Brain microvascular endothelial cell (primary cell): ENCODE data around the gene TANC1.

Source experiments
- DNase-seq: peaks from one replicate; pipeline ENCODE4 v3.0.0-alpha.2; 2020
- H3K27ac ChIP-seq: fragments of 250-450 bp; sonication (Bioruptor Pico); 2 replicates; pipeline ENCODE4 v1.5.1; 2020; ENCODE audit warnings: mild to moderate bottlenecking, moderate library complexity
- H3K27me3 ChIP-seq: fragments of 250-450 bp; sonication (Bioruptor Pico); replicated peaks from 2 replicates; pipeline ENCODE4 v1.5.1; 2020; ENCODE audit warnings: mild to moderate bottlenecking
- H3K36me3 ChIP-seq: fragments of 250-450 bp; sonication (Bioruptor Pico); replicated peaks from 2 replicates; pipeline ENCODE4 v1.5.1; 2020; ENCODE audit warnings: mild to moderate bottlenecking
- H3K4me3 ChIP-seq: 2 replicates; pipeline ENCODE4 v1.5.1; 2011; ENCODE audit warnings: low read depth, mild to moderate bottlenecking, control low read depth, low read length, moderate library complexity
- in situ Hi-C: cut with HindIII; loops from 2 replicates; pipeline ENCODE4 v1.10.0; 2017; ENCODE audit warnings: low sequenced_read_pairs, low pct_ligation_motif_present
- TF ChIP-seq, protein P1 (sequence below): IDR thresholded peaks from 2 replicates; pipeline ENCODE4 v1.5.1; 2011; ENCODE audit warnings: low read depth, mild to moderate bottlenecking, moderate library complexity, low read length, control low read depth, inconsistent platforms; ENCODE audit errors: missing control alignments

Gene TANC1

DNA sequence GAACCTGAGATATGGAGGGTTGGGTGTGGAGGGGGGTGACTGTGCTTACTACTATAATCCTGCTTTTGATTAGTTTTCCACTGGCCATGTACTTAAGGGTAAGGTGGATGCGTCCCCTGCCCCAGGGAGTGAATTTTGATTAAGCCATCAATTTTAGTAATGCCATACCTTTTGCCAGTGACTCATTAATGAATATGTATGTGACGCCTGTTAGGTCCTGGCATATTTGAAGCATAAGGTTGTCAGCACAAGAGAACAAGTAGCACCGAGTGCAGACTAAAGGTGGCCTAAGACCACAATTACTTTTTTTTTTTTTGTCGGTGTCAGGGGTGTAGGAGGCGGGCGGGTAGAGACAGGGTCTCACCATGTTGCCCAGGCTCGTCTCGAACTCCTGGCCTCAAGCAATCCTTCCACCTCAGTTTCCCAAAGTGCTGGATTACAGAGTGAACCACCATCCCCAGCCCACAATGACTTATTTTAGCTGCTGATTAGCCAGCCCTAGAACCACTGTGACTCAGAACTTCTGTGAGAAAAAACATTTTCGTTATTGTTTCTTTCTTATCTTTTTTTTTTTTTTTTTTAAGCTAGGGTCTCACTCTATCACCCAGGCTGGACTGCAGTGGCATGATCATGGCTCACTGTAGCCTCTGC is 7.0 kb downstream of the TANC1 start:
- Histone ChIP-seq H3K36me3 (no peaks in the 10 kb centered on the region), H3K4me3 (no peak overlapping the region), H3K27ac (no peak overlapping the region), H3K27me3 (no peaks in the 10 kb centered on the region)
- peak; percentile 35 for DNase-seq
- in situ Hi-C loops = no loop called here
- TF ChIP-seq, protein P1, sequence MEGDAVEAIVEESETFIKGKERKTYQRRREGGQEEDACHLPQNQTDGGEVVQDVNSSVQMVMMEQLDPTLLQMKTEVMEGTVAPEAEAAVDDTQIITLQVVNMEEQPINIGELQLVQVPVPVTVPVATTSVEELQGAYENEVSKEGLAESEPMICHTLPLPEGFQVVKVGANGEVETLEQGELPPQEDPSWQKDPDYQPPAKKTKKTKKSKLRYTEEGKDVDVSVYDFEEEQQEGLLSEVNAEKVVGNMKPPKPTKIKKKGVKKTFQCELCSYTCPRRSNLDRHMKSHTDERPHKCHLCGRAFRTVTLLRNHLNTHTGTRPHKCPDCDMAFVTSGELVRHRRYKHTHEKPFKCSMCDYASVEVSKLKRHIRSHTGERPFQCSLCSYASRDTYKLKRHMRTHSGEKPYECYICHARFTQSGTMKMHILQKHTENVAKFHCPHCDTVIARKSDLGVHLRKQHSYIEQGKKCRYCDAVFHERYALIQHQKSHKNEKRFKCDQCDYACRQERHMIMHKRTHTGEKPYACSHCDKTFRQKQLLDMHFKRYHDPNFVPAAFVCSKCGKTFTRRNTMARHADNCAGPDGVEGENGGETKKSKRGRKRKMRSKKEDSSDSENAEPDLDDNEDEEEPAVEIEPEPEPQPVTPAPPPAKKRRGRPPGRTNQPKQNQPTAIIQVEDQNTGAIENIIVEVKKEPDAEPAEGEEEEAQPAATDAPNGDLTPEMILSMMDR = no peak

- in situ Hi-C loops = no loop called here
- Histone ChIP-seq H3K27ac (no peak overlapping the region), H3K27me3 (no peaks in the 10 kb centered on the region), H3K4me3 (no peak overlapping the region), H3K36me3 (no peaks in the 10 kb centered on the region)
- no peak for DNase-seq
- TF ChIP-seq, protein P1 = no peak
Observed at GRCh38 chr2:158979772-158980171, 11.3 kb downstream of the TANC1 start.

DNA sequence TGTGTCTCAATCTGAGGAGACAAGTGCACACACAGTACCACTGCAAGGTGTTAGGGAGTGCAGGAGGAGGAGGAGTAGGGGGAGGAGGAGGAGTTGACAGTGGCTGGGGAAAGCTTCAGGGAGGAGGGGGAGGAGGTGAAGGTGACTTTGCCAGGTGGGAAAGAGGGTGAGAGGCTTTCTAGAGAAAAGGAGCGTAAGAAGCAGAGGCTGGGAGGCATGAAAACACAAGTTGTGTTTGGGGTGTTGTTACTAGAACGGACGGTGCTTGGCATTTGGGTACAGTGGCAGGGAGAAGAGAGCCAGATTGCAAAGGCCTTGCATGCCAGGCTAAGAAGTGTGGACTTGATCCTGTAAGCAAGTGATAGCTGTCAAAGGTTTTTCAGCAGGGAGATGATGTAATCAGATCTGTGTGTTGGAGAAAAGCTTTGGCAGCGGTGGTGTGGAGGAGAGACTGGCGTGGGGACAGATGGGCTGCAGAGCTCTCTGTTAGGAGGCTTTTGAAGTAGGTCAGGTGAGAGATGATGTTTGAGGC is 16.2 kb downstream of the TANC1 start:
- H3K36me3 ChIP-seq = no peaks in the 10 kb centered on the region
- TF ChIP-seq, protein P1 = no peak
- in situ Hi-C loops = no loop called here
- no peak for DNase-seq
- no peak overlapping the region for H3K4me3 ChIP-seq
- H3K27me3 ChIP-seq = no peaks in the 10 kb centered on the region
- no peak overlapping the region for H3K27ac ChIP-seq

DNA sequence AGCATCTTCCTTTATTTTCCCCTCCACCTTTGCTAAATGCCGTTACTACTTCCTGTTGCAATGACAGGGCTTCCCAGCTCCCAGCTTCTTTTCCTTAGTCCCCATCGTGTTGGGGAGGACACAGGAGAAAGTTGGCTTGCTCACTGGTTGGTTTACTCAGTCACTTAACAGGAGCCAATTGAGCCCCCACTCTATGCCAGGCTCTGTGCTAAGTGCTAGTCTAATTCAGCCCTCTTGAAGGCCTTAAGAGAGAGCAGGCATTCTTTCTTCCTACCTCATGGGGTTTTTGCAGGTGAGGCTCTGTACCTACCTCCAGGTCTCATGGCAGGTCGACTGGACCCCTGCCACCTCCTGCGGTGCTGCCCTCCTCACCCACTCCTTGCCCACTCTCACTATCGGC is 20.1 kb downstream of the TANC1 start:
- no peak for DNase-seq
- Histone ChIP-seq H3K36me3 (no peaks in the 10 kb centered on the region), H3K27me3 (no peaks in the 10 kb centered on the region), H3K4me3 (no peak overlapping the region), H3K27ac (no peak overlapping the region)
- TF ChIP-seq, protein P1 = no peak
- in situ Hi-C loops = no loop called here

DNA sequence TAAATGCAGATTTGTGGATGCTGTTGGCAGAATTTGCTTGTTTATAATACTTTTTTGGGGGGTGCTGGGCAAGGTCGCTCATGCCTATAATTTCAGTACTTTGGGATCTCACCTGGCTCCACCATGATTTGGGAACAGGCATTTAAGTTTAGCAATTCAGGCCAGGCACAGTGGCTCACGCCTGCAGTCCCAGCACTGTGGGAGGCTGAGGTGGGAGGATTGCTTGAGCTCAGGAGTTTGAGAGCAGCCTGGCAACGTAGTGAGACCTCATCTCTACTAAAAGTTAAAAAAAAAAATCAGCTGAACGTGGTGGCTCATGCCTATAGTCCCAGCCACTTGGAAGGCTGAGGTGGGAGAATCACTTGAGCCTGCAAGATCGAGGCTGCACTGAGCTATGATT is 20.7 kb downstream of the TANC1 start:
- Histone ChIP-seq H3K36me3 (no peaks in the 10 kb centered on the region), H3K4me3 (no peak overlapping the region), H3K27ac (no peak overlapping the region), H3K27me3 (no peaks in the 10 kb centered on the region)
- in situ Hi-C loops = no loop called here
- DNase-seq = no peak
- TF ChIP-seq, protein P1 = no peak
